GM19438 (cell line): ENCODE data around the gene ANP32E.
A peak's percentile ranks its signal among the peaks of the same experiment; 100 is the strongest.
"Not testable (repeated sequence)": the region's sequence is repeated elsewhere in the genome, so short reads cannot be mapped to it uniquely, and the experiment has no call there.

ENCODE experiments used
- ATAC-seq: cut with Tn5 transposase; IDR thresholded peaks from one replicate; pipeline ENCODE4 v1.9.1; 2021; ENCODE audit warnings: low read depth; ENCODE audit not compliant: unreplicated experiment

The ANP32E gene

GRCh38 chr1:150257624-150258585 is 22.0 kb upstream of the ANP32E start, which contains the start of gene CA14:
Gene CA14 (plus strand): TSS chr1:150257774. CDS start chr1:150258129, 355 bp downstream.
- ATAC-seq, result no peak

- ATAC-seq, result no peak
Measured at GRCh38 chr1:150256554-150257341, 20.8 kb upstream of the ANP32E start.

- ATAC-seq, result no peak
Measured at GRCh38 chr1:150256198-150256553, 20.3 kb upstream of the ANP32E start.

GRCh38 chr1:150249936-150250335 is 14.0 kb upstream of the ANP32E start:
- ATAC-seq, result no peak

- no peak for ATAC-seq
Measured at GRCh38 chr1:150243003-150243402, 7.1 kb upstream of the ANP32E start.

DNA sequence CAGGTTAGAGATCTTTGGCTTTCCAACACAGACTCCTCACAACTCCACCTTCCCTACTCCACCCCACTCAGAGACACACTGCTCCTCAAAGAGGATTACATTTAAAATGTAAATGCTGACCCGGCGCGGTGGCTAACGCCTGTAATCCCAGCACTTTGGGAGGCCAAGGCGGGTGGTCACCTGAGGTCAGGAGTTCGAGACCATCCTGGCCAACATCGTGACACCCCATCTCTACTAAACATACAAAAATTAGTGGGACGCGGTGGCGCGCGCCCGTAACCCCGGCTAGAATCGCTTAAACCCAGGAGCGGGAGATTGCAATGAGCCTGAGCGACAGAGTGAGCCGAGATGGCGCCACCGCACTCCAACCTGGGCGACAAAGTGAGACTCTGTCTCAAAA is 1.8 kb upstream of the ANP32E start:
- ATAC-seq, result no peak

DNA sequence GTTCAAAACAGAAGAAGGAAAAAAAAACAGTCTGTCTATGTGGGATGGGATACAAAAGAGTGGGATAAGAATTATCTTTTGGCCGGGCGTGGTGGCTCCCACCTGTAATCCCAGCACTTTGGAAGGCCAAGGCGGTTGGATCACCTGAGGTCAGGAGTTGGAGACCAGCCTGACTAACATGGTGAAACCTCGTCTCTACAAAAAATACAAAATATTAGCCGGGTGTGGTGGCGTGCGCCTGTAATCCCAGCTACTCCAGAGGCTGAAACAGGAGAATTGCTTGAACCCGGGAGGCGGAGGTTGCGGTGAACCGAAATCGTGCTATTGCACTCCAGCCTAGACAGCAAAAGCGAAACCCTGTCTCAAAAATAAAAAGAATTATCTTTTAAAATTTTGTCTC is 1.3 kb upstream of the ANP32E start:
- not testable (repeated sequence) for ATAC-seq

DNA sequence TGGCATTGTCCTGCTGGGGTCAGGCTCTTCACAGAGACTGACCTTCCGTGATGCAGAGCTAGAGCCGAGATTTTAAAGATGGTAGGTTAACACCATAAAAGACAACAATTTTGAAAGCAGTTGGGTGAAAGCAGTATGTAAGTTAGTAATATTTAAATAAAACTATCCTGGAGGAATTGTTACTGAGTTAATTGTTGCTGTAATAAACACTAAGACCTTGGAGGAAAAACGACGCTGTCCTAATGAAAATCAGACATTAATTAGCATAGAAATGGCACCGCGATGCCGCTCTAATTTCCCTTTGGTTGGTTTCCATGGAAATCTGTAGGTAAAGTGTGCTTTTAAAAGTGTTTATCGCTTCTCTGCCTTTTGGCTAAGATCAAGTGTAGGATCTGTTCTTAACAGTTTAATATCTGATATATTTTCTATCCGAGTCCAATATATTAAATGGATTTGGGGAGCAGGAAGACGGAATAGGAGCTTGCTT is 745 bp upstream of the ANP32E start:
- ATAC-seq, result no peak

GRCh38 chr1:150235294-150235851 is 539 bp downstream of the ANP32E start:
- ATAC-seq, result no peak

DNA sequence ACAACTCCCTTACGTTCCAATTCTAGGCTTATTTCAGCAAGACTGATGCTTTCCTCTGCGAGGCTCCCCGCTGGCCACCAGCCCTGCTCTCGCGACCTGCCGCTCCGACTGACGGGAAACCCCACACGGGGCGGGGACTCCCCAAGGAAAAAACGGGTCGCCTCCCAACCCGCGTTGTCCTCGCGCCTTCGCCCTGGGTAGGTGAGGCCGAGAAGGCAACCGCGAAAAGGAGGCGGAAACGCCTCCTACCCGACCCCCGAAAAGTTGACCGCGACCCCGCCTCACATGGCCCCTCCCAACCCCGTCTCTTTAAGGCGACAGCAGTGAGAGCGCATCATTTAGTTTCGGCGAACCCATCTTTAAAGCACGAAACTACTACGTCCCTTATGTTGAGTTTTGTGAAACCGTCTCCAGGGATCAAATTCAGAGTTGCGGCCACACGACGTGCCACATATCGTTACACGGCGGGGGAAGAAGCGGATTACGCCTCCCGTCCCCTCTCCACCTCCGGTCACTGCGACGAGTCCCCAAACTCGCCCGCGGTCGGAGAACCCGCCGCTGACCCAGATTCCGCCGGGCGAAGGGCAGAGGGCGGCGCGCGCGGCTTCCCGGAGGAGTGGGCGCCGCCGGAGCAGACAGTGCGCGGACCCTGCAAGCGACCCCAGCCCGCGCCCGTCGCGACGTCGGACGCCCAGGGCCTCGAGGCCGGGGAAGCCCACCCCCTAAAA is 1.2 kb downstream of the ANP32E start:
- peak; percentile 55 for ATAC-seq

GRCh38 chr1:150234309-150234565 is 1.7 kb downstream of the ANP32E start:
- ATAC-seq, result peak; percentile 0

GRCh38 chr1:150233359-150234308 is 2.3 kb downstream of the ANP32E start:
- no peak for ATAC-seq

- not testable (repeated sequence) for ATAC-seq
Measured at GRCh38 chr1:150232921-150233320, 3.0 kb downstream of the ANP32E start.

- ATAC-seq, result not testable (repeated sequence)
Measured at GRCh38 chr1:150228246-150228645, 7.7 kb downstream of the ANP32E start.

GRCh38 chr1:150227228-150227627 is 8.7 kb downstream of the ANP32E start:
- ATAC-seq, result no peak

- ATAC-seq, result no peak
Measured at GRCh38 chr1:150226486-150226885, 9.4 kb downstream of the ANP32E start.

DNA sequence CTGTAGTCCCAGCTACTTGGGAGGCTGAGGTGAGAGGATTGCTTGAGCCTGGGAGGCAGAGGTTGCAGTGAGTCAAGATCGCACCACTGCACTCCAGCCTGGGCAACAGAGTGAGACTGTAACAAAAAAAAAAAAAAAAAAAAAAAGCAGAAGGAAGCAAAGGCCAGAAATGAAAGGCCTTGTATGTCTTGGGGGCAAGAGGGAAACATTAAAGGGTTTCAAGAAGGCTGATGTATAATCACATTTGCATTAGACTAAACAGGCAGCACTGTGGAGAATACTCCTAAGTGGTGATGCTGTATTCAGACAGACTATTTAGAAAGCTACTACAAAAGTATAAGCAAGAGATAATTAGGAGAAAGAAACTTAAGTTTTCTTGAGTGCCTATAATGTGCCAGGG is 10.4 kb downstream of the ANP32E start:
- ATAC-seq, result no peak

GRCh38 chr1:150224983-150225382 is 10.9 kb downstream of the ANP32E start:
- ATAC-seq, result no peak

DNA sequence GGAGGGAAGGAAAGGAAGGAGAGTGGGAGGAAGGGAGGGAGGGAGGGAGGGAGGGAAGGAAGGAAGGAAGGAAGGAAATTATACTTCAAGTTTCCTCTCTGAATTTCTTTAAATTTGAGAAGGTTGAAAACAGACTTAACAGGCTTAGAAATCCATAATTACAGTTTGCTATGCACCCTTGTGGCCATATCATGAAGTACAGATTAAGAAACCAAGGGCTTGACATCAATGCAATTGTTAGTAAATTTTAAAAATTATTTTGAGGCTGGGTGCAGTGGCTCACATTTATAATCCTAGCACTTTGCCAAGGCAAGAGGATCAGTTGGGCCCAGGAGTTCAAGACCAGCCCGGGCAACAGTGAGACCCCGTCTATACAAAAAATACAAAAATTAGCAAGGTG is 14.4 kb downstream of the ANP32E start:
- ATAC-seq, result no peak
